IMR-90 (cell line): ENCODE data around the gene CHRNA7. TPM values are rescaled to one million over a fixed set of nuclear protein-coding genes. Genes with fewer than 3 reads are reported as not detected.
"Not testable (repeated sequence)": the region's sequence is repeated elsewhere in the genome, so short reads cannot be mapped to it uniquely, and the experiment has no call there.

Experiments
- ATAC-seq: fragments of 200-7000 bp; cut with Tn5 transposase; 2 replicates; pipeline ENCODE4 v1.9.1; 2020; ENCODE audit warnings: low read depth, mild to moderate bottlenecking, moderate library complexity
- BruUV-seq: library from RNA; stranded (reverse); fragments of 400-500 nt; replicated peaks from 2 replicates; lab custom pipeline; 2021; lab: Mats Ljungman, UMichigan
- CTCF ChIA-PET: fragments of 300-600 bp; formaldehyde crosslinking; extraction: SDS; loops from one replicate; lab custom pipeline; 2021; ENCODE audit warnings: antibody characterized with exemption; lab: Yijun Ruan, JAX
- POLR2A ChIA-PET: fragments of 300-600 bp; sonication (Branson Sonifier 250); formaldehyde crosslinking; loops from one replicate; lab custom pipeline; 2022; ENCODE audit warnings: antibody characterized with exemption; ENCODE audit not compliant: unreplicated experiment; lab: Charles Lee
- DNase-seq: peaks from one replicate; pipeline ENCODE4 v3.0.0; 2013
- H2AFZ ChIP-seq: replicated peaks from 2 replicates; pipeline ENCODE3; 2013; ENCODE audit warnings: low read length, mild to moderate bottlenecking; ENCODE audit not compliant: poor library complexity
- H2AK5ac ChIP-seq: 2 replicates; pipeline ENCODE4 v1.6.1; 2013; ENCODE audit warnings: low read depth, low read length, inconsistent platforms
- H2AK9ac ChIP-seq: replicated peaks from 2 replicates; pipeline ENCODE3; 2013; ENCODE audit warnings: mild to moderate bottlenecking, low read depth, low read length, moderate library complexity; ENCODE audit not compliant: poor library complexity
- H2BK120ac ChIP-seq: 2 replicates; pipeline ENCODE4 v1.6.1; 2013; ENCODE audit warnings: low read depth, low read length, inconsistent platforms
- H2BK15ac ChIP-seq: 3 replicates; pipeline ENCODE4 v1.6.1; 2013; ENCODE audit warnings: low read depth, low read length, inconsistent platforms
- H2BK20ac ChIP-seq: 2 replicates; pipeline ENCODE4 v1.6.1; 2013; ENCODE audit warnings: low read depth, mild to moderate bottlenecking, inconsistent platforms, low read length, moderate library complexity
- H2BK5ac ChIP-seq: 2 replicates; pipeline ENCODE4 v1.6.1; 2013; ENCODE audit warnings: mild to moderate bottlenecking, low read depth, low read length, inconsistent platforms; ENCODE audit not compliant: poor library complexity, severe bottlenecking
- H3K14ac ChIP-seq: replicated peaks from 2 replicates; pipeline ENCODE4 v1.6.1; 2013; ENCODE audit warnings: low read depth, low read length, inconsistent platforms
- H3K18ac ChIP-seq: 2 replicates; pipeline ENCODE4 v1.6.1; 2013; ENCODE audit warnings: low read depth, low read length, control low read depth
- H3K23ac ChIP-seq: 2 replicates; pipeline ENCODE4 v1.6.1; 2013; ENCODE audit warnings: low read depth, low read length, inconsistent platforms
- H3K27ac ChIP-seq: 2 replicates; pipeline ENCODE4 v1.5.1; 2013; ENCODE audit warnings: mild to moderate bottlenecking, control low read depth, low read length; ENCODE audit not compliant: insufficient read depth
- H3K27me3 ChIP-seq: 2 replicates; pipeline ENCODE4 v1.6.1; 2013; ENCODE audit warnings: low read length; ENCODE audit not compliant: control insufficient read depth, insufficient read depth
- H3K36me3 ChIP-seq: 2 replicates; pipeline ENCODE4 v1.6.1; 2013; ENCODE audit warnings: low read length, mixed read lengths; ENCODE audit not compliant: control insufficient read depth, insufficient read depth
- H3K4ac ChIP-seq: 2 replicates; pipeline ENCODE4 v1.6.1; 2013; ENCODE audit warnings: low read depth, low read length, inconsistent platforms
- H3K4me1 ChIP-seq: 2 replicates; pipeline ENCODE4 v1.6.1; 2013; ENCODE audit warnings: low read length, mixed read lengths; ENCODE audit not compliant: control insufficient read depth, insufficient read depth
- H3K4me2 ChIP-seq: 2 replicates; pipeline ENCODE4 v1.6.1; 2013; ENCODE audit warnings: low read depth, mild to moderate bottlenecking, control low read depth, low read length, moderate library complexity
- H3K4me3 ChIP-seq: 2 replicates; pipeline ENCODE4 v1.5.1; 2013; ENCODE audit warnings: low read depth, mild to moderate bottlenecking, control low read depth, low read length, moderate library complexity; ENCODE audit not compliant: insufficient read depth
- H3K56ac ChIP-seq: 2 replicates; pipeline ENCODE4 v1.6.1; 2013; ENCODE audit warnings: low read length, inconsistent platforms; ENCODE audit not compliant: insufficient read depth; ENCODE audit errors: extremely low read depth
- H3K79me1 ChIP-seq, 2 experiments: 2 replicates each; pipeline ENCODE4 v1.6.1; 2013; ENCODE audit warnings: low read length in 2 of 2, inconsistent platforms in 1 of 2, low read depth in 1 of 2
- H3K9ac ChIP-seq: 2 replicates; pipeline ENCODE4 v1.6.1; 2013; ENCODE audit warnings: low read depth, low read length, control low read depth
- H3K9me1 ChIP-seq: 2 replicates; pipeline ENCODE4 v1.6.1; 2013; ENCODE audit warnings: low read length, inconsistent platforms; ENCODE audit not compliant: insufficient read depth
- H3K9me3 ChIP-seq: 2 replicates; pipeline ENCODE4 v1.6.1; 2013; ENCODE audit warnings: low read length; ENCODE audit not compliant: control insufficient read depth, insufficient read depth
- H4K20me1 ChIP-seq: 2 replicates; pipeline ENCODE4 v1.6.1; 2013; ENCODE audit warnings: low read length, inconsistent platforms; ENCODE audit not compliant: insufficient read depth
- H4K5ac ChIP-seq: 2 replicates; pipeline ENCODE4 v1.6.1; 2013; ENCODE audit warnings: mild to moderate bottlenecking, low read depth, low read length, control low read depth
- H4K8ac ChIP-seq, 2 experiments: 2 replicates each; pipeline ENCODE4 v1.6.1; 2013; ENCODE audit warnings: low read depth in 2 of 2, low read length in 2 of 2, control low read depth in 1 of 2, inconsistent platforms in 1 of 2
- H4K91ac ChIP-seq: 2 replicates; pipeline ENCODE4 v1.6.1; 2013; ENCODE audit warnings: low read depth, low read length, inconsistent platforms; ENCODE audit not compliant: insufficient read depth
- WGBS, 2 experiments: methylation state at CpG; one replicate each; pipeline versions ENCODE4 v1.1.5 to v1.1.7; 2013; ENCODE audit warnings: missing lambda C conversion rate in 2 of 2; ENCODE audit not compliant: insufficient read length in 1 of 2; ENCODE audit errors: extremely low coverage in 2 of 2; 5-methylcytosine and 5-hydroxymethylcytosine counted together
- dilution Hi-C: fragments of 300-500 bp; cut with HindIII; formaldehyde crosslinking; loops from one replicate; pipeline ENCODE4 v1.14.3; 2018; ENCODE audit warnings: low sequenced_read_pairs; ENCODE audit not compliant: unreplicated experiment
- in situ Hi-C: fragments of 300-500 bp; cut with MboI; formaldehyde crosslinking; loops from 3 replicates; pipeline ENCODE4 v1.14.3; 2019; ENCODE audit warnings: low sequenced_read_pairs, inconsistent platforms, mixed read lengths
- intact Hi-C: fragments of 100-400 bp; cut with micrococcal nuclease; formaldehyde crosslinking; loops from 2 replicates; pipeline ENCODE4 v1.10.0; 2022
- polyA plus RNA-seq, 3 experiments: library from polyadenylated mRNA; depleted of rRNA; stranded (reverse); fragments of >200 nt; gene quantifications; 2 replicates each; pipeline ENCODE4 v1.2.3, GENCODE V29; 2012; ENCODE audit warnings: low replicate concordance in 1 of 3
- total RNA-seq: library from RNA; depleted of rRNA; stranded (reverse); fragments of >200 nt; gene quantifications from 2 replicates; pipeline ENCODE4 v1.2.3, GENCODE V29; 2012

The CHRNA7 gene
- total and polyA plus RNA-seq, 2 of the 4 experiments (the other 2 are of a cell fraction), result 0.10 TPM; not detected in 1

DNA sequence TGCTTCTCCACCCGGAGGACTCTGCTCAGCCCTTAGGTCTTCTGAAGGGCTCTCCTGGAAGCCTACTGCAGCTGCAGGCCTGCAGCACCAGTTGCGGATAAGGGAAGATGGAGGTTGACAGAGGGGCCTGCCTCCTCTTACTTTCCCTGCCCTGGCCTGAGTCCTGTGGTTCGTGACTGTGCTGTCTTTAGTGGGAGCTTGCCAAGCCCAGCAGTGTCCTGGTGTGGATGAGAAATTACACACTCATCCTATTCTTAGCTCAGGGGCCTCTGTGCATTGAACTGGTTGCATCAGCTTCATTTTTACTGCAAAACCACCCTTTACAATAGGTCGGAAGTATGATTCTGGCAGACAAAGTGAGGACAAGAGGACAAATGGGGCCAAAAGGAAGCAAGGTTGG lies 163.5 kb downstream of the CHRNA7 start:
- H3K56ac ChIP-seq, H3K36me3 ChIP-seq, H3K23ac ChIP-seq, H4K5ac ChIP-seq, H3K27ac ChIP-seq, H3K4ac ChIP-seq, H2BK15ac ChIP-seq, intact Hi-C loops, H2BK20ac ChIP-seq, H2AK9ac ChIP-seq, in situ Hi-C loops, CTCF ChIA-PET, H4K20me1 ChIP-seq, H2AFZ ChIP-seq, H2BK120ac ChIP-seq, H3K27me3 ChIP-seq, DNase-seq, H3K18ac ChIP-seq, BruUV-seq, H3K14ac ChIP-seq, dilution Hi-C loops, ATAC-seq, POLR2A ChIA-PET, H2AK5ac ChIP-seq, H3K9ac ChIP-seq, H4K8ac ChIP-seq, H3K4me2 ChIP-seq, H2BK5ac ChIP-seq, H4K91ac ChIP-seq, H3K4me1 ChIP-seq, H3K4me3 ChIP-seq, H3K79me1 ChIP-seq, H3K9me3 ChIP-seq, H3K9me1 ChIP-seq: not testable (repeated sequence)
- no CpG with 5 or more reads among the region's 4 CpGs for WGBS, 2 experiments

DNA sequence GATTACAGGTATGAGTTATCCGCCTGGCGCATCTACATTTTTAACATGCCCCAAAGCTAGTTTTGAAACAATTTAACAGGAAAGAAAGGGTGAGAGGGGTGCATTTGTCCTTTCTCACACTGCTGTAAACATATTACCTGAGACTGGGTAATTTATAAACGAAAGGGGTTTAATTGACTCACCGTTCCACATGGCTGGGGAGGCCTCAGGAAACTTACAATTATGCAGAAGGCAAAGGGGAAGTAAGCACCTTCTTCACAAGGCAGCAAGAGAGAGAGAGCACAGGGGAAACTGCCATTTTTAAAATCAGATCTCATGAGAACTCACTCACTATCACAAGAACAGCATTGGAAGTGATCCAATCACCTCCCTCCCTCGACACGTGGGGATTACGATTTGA lies 165.9 kb downstream of the CHRNA7 start:
- H3K9me3 ChIP-seq, H4K5ac ChIP-seq, H3K79me1 ChIP-seq, H3K36me3 ChIP-seq, H2BK15ac ChIP-seq, in situ Hi-C loops, CTCF ChIA-PET, H2BK5ac ChIP-seq, H3K4ac ChIP-seq, intact Hi-C loops, DNase-seq, H3K18ac ChIP-seq, H3K4me1 ChIP-seq, H3K27me3 ChIP-seq, H2BK120ac ChIP-seq, H3K4me2 ChIP-seq, BruUV-seq, H2BK20ac ChIP-seq, H3K9ac ChIP-seq, H4K91ac ChIP-seq, H2AFZ ChIP-seq, POLR2A ChIA-PET, dilution Hi-C loops, H3K56ac ChIP-seq, H2AK9ac ChIP-seq, H3K9me1 ChIP-seq, H3K14ac ChIP-seq, H4K20me1 ChIP-seq, H3K23ac ChIP-seq, ATAC-seq, H4K8ac ChIP-seq, H2AK5ac ChIP-seq, H3K4me3 ChIP-seq, H3K27ac ChIP-seq: not testable (repeated sequence)
- WGBS, 2 experiments, result no CpG with 5 or more reads among the region's 7 CpGs
